HepG2 (cell line): Measurements from ENCODE around the gene TMTC1. TPM values are rescaled to one million over a fixed set of nuclear protein-coding genes. Genes with fewer than 3 reads are reported as not detected.

Experiments used
- ATAC-seq: fragments of 200-7000 bp; cut with Tn5 transposase; 3 replicates; pipeline ENCODE4 v1.9.1; 2020; ENCODE audit warnings: mild to moderate bottlenecking, moderate library complexity
- BruUV-seq: library from RNA; stranded (reverse); fragments of 400-500 nt; replicated peaks from 2 replicates; lab custom pipeline; 2021; lab: Mats Ljungman, UMichigan
- CTCF ChIA-PET: fragments of 300-600 bp; formaldehyde crosslinking; extraction: SDS; loops from one replicate; lab custom pipeline; 2021; ENCODE audit warnings: low total read pairs, inconsistent platforms, low intra/inter-chr PET ratio; lab: Yijun Ruan, JAX
- POLR2A ChIA-PET: fragments of 350-600 bp; sonication (Branson Sonifier 250); formaldehyde crosslinking; loops from one replicate; lab custom pipeline; 2020; ENCODE audit warnings: antibody characterized with exemption, inconsistent platforms; lab: Yijun Ruan, JAX
- DNase-seq: peaks from one replicate; pipeline ENCODE4 v3.0.0-alpha.2; 2015; ENCODE audit warnings: low spot score
- FAIRE-seq: peaks from 3 replicates; lab custom pipeline; 2011; peaks lifted over from hg19 to GRCh38; lab: Jason Lieb, UNC
- H2AFZ ChIP-seq: one replicate; pipeline ENCODE4 v1.6.1; 2011; ENCODE audit warnings: low read length, inconsistent platforms
- H3K27ac ChIP-seq: fragments of 300-600 bp; 3 replicates; pipeline ENCODE4 v1.8.0; 2011; ENCODE audit warnings: mixed run types, mild to moderate bottlenecking, mixed read lengths, low read length, inconsistent platforms; ENCODE audit not compliant: insufficient read depth; ENCODE audit errors: extremely low read length
- H3K27me3 ChIP-seq, 2 experiments: fragments of 200-600 bp in 1 of 2; 2 replicates in 1 of 2; 3 replicates in 1 of 2; pipeline versions ENCODE4 v1.6.0 to v1.8.0; 2011; ENCODE audit warnings: low read length in 2 of 2, mild to moderate bottlenecking in 2 of 2, moderate library complexity in 2 of 2, inconsistent platforms in 1 of 2; ENCODE audit not compliant: insufficient read depth in 2 of 2, control insufficient read depth in 1 of 2
- H3K36me3 ChIP-seq, 2 experiments: fragments of 200-600 bp in 1 of 2; replicated peaks in 1 of 2; 2 replicates in 1 of 2; 3 replicates in 1 of 2; pipeline versions ENCODE4 v1.5.1 to v1.8.0; 2011; ENCODE audit warnings: low read length in 2 of 2, inconsistent platforms in 1 of 2; ENCODE audit not compliant: insufficient read depth in 2 of 2, control insufficient read depth in 1 of 2
- H3K4me1 ChIP-seq: 2 replicates; pipeline ENCODE4 v1.5.1; 2012; ENCODE audit warnings: low read length, inconsistent platforms; ENCODE audit not compliant: insufficient read depth
- H3K4me2 ChIP-seq: 2 replicates; pipeline ENCODE4 v1.6.0; 2011; ENCODE audit warnings: low read depth, low read length, inconsistent platforms
- H3K4me3 ChIP-seq, 3 experiments: fragments of 200-600 bp in 1 of 3; sonication (generic), shearing (Covaris generic) in 1 of 3; replicated peaks in 1 of 3; 2 replicates each; pipeline ENCODE4 v1.5.1; 2011 to 2016; ENCODE audit warnings: low read length in 3 of 3, inconsistent platforms in 2 of 3, low read depth in 2 of 3, mild to moderate bottlenecking in 2 of 3, control low read depth in 1 of 3, mixed read lengths in 1 of 3; ENCODE audit not compliant: insufficient read depth in 1 of 3
- H3K79me2 ChIP-seq: one replicate; pipeline ENCODE4 v1.6.1; 2011; ENCODE audit warnings: low read length, inconsistent platforms; ENCODE audit not compliant: insufficient read depth
- H3K9ac ChIP-seq: 2 replicates; pipeline ENCODE4 v1.6.0; 2011; ENCODE audit warnings: mild to moderate bottlenecking, low read depth, low read length, inconsistent platforms; ENCODE audit not compliant: insufficient read depth
- H3K9me3 ChIP-seq: 2 replicates; pipeline ENCODE4 v1.5.1; 2012; ENCODE audit warnings: mild to moderate bottlenecking, low read length
- H4K20me1 ChIP-seq: 2 replicates; pipeline ENCODE4 v1.6.0; 2011; ENCODE audit warnings: inconsistent platforms, mild to moderate bottlenecking, low read length, moderate library complexity; ENCODE audit not compliant: insufficient read depth
- CREB1 ChIP-seq, 2 experiments: fragments of 450-650 bp in 1 of 2; IDR thresholded peaks; 2 replicates each; pipeline ENCODE4 v1.6.1; 2016 to 2017; ENCODE audit warnings: control low read depth in 1 of 2, mild to moderate bottlenecking in 1 of 2, missing compliant biosample characterization in 1 of 2, missing genetic modification characterization in 1 of 2
- CREBL2 ChIP-seq: sonication (generic); formaldehyde crosslinking; IDR thresholded peaks from 2 replicates; pipeline ENCODE4 v1.8.1; 2023; ENCODE audit warnings: missing genetic modification reagents, mild to moderate bottlenecking, borderline replicate concordance
- ELF3 ChIP-seq: IDR thresholded peaks from 2 replicates; pipeline ENCODE4 v1.6.1; 2016; ENCODE audit warnings: missing genetic modification reagents, missing compliant biosample characterization
- KLF11 ChIP-seq: IDR thresholded peaks from 2 replicates; pipeline ENCODE4 v1.6.1; 2016; ENCODE audit warnings: missing compliant biosample characterization
- KMT2A ChIP-seq: sonication (generic); formaldehyde crosslinking; IDR thresholded peaks from 2 replicates; pipeline ENCODE4 v1.4.0; 2020; ENCODE audit warnings: missing genetic modification reagents
- MEF2D ChIP-seq: sonication (generic); formaldehyde crosslinking; IDR thresholded peaks from 2 replicates; pipeline ENCODE4 v1.5.1; 2020; ENCODE audit warnings: mild to moderate bottlenecking, missing genetic modification reagents
- SETDB1 ChIP-seq: sonication (generic); formaldehyde crosslinking; IDR thresholded peaks from 2 replicates; pipeline ENCODE4 v1.5.1; 2020; ENCODE audit warnings: missing genetic modification reagents, mild to moderate bottlenecking, borderline replicate concordance
- YY1 ChIP-seq: IDR thresholded peaks from 2 replicates; pipeline ENCODE4 v1.6.1; 2011; ENCODE audit warnings: low read length, low read depth, moderate library complexity, mild to moderate bottlenecking; ENCODE audit not compliant: insufficient read depth, insufficient replicate concordance
- ZFP41 ChIP-seq: sonication (generic); formaldehyde crosslinking; IDR thresholded peaks from 2 replicates; pipeline ENCODE4 v1.4.0; 2020; ENCODE audit warnings: mild to moderate bottlenecking, missing genetic modification reagents, borderline replicate concordance
- ZNF274 ChIP-seq: sonication (generic); formaldehyde crosslinking; IDR thresholded peaks from 2 replicates; pipeline ENCODE4 v1.5.1; 2020; ENCODE audit warnings: mild to moderate bottlenecking, missing genetic modification reagents
- ZNF280D ChIP-seq: sonication (generic); formaldehyde crosslinking; IDR thresholded peaks from 2 replicates; pipeline ENCODE4 v1.5.1; 2020; ENCODE audit warnings: mild to moderate bottlenecking, missing genetic modification reagents
- ZNF547 ChIP-seq: sonication (generic); formaldehyde crosslinking; IDR thresholded peaks from 2 replicates; pipeline ENCODE4 v1.5.1; 2020; ENCODE audit warnings: mild to moderate bottlenecking, missing genetic modification reagents
- ZNF564 ChIP-seq: sonication (generic); formaldehyde crosslinking; IDR thresholded peaks from 2 replicates; pipeline ENCODE4 v1.8.1; 2023; ENCODE audit warnings: mild to moderate bottlenecking, missing genetic modification reagents
- WGBS: methylation state at CpG from one replicate; pipeline ENCODE4 v1.1.6; 2017; ENCODE audit warnings: low lambda C conversion rate; 5-methylcytosine and 5-hydroxymethylcytosine counted together
- in situ Hi-C: cut with HindIII; loops from 2 replicates; pipeline ENCODE4 v1.10.0; 2017; ENCODE audit warnings: low pct_unique_long_range_greater_than_20kb; ENCODE audit not compliant: extremely low pct_ligation_motif_present
- intact Hi-C: fragments of 100-400 bp; cut with micrococcal nuclease; formaldehyde crosslinking; loops from one replicate; pipeline ENCODE4 v1.10.0; 2022; ENCODE audit not compliant: unreplicated experiment
- polyA plus RNA-seq, 8 experiments: library from polyadenylated mRNA; depleted of rRNA in 3 of 8; stranded (reverse) in 7 of 8; unstranded in 1 of 8; fragments of >200 nt; fragmentation: Illumina TruSeq in 4 of 8; extraction: Trizol in 4 of 8; gene quantifications; 2 replicates each; pipeline versions ENCODE4 v1.2.1 to v1.2.3, GENCODE V29; 2011 to 2016; ENCODE audit warnings: low read depth in 4 of 8, missing spikeins in 1 of 8, mixed read lengths in 1 of 8; ENCODE audit not compliant: insufficient read depth in 1 of 8
- total RNA-seq, 5 experiments: library from RNA; depleted of rRNA; stranded (reverse); fragments of >200 nt; fragmentation: Illumina TruSeq; extraction: Trizol; gene quantifications; 2 replicates each; pipeline ENCODE4 v1.2.3, GENCODE V29; 2016; ENCODE audit warnings: low read depth in 1 of 5
- TF ChIP-seq, protein P1 (sequence below): sonication (generic); formaldehyde crosslinking; IDR thresholded peaks from 2 replicates; pipeline ENCODE4 v1.5.0; 2020; ENCODE audit warnings: missing genetic modification reagents, mild to moderate bottlenecking, borderline replicate concordance

The TMTC1 gene
- total and polyA plus RNA-seq, 2 of the 13 experiments (the other 11 are each of a cell fraction or from before 2014, with no cell fraction given), result 0.69 to 1.8 TPM

- ATAC-seq (no peak), DNase-seq (no peak), FAIRE-seq (no peak)
- 46% methylated on average over 6 of the region's 7 CpGs for WGBS
- H3K4me1 ChIP-seq, result no peaks in the 10 kb centered on the region
- intact Hi-C loops (no loop called here), in situ Hi-C loops (no loop called here)
- CTCF ChIA-PET, result no interaction called here
- H4K20me1 ChIP-seq, result no peaks in the 10 kb centered on the region
- H3K4me3 ChIP-seq, result no peak overlapping the region
- H3K27ac ChIP-seq, result no peak overlapping the region
- no TSS peak for BruUV-seq
- H3K27me3 ChIP-seq, result no peaks in the 10 kb centered on the region
- no peak overlapping the region for H3K4me2 ChIP-seq
- no peaks in the 10 kb centered on the region for H3K79me2 ChIP-seq
- TF ChIP-seq, protein P1, sequence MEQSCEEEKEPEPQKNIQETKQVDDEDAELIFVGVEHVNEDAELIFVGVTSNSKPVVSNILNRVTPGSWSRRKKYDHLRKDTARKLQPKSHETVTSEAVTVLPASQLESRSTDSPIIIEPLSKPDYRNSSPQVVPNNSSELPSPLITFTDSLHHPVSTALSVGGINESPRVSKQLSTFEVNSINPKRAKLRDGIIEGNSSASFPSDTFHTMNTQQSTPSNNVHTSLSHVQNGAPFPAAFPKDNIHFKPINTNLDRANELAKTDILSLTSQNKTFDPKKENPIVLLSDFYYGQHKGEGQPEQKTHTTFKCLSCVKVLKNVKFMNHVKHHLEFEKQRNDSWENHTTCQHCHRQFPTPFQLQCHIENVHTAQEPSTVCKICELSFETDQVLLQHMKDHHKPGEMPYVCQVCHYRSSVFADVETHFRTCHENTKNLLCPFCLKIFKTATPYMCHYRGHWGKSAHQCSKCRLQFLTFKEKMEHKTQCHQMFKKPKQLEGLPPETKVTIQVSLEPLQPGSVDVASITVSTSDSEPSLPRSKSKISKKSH (CRISPR knock-in tag), result no peak
- TF ChIP-seq MEF2D (CRISPR knock-in tag) (no peak), ZNF547 (CRISPR knock-in tag) (no peak), ZFP41 (CRISPR knock-in tag) (no peak), ZNF280D (no peak), ZNF564 (no peak), KLF11 (no peak), YY1 (no peak), SETDB1 (CRISPR knock-in tag) (no peak), ZNF274 (CRISPR knock-in tag) (no peak), CREB1 (IDR thresholded peaks at IDR 0.05) (no peak), CREB1 (CRISPR knock-in tag; IDR thresholded peaks at IDR 0.05) (no peak), KMT2A (CRISPR knock-in tag) (no peak), CREBL2 (CRISPR knock-in tag) (no peak), ELF3 (CRISPR knock-in tag) (no peak)
- H3K9ac ChIP-seq, result no peak overlapping the region
- H3K9me3 ChIP-seq, result no peaks in the 10 kb centered on the region
- H3K36me3 ChIP-seq, result no peaks in the 10 kb centered on the region
- H2AFZ ChIP-seq, result no peak overlapping the region
- POLR2A ChIA-PET, result no interaction called here
Observed at GRCh38 chr12:29735604-29736003, 48.1 kb downstream of the TMTC1 start.
